NB4 (cell line): ENCODE data around the gene CALML3.

Experiments
- DNase-seq: peaks from one replicate; pipeline ENCODE4 v3.0.0; 2010; ENCODE audit warnings: low read depth
- H3K4me3 ChIP-seq: one replicate; pipeline ENCODE4 v1.5.1; 2011; ENCODE audit warnings: mild to moderate bottlenecking, low read depth, low read length, moderate library complexity
- CTCF ChIP-seq: IDR thresholded peaks from one replicate; pipeline ENCODE4 v1.5.1; 2012; ENCODE audit warnings: low read depth, low read length
- MAX ChIP-seq: IDR thresholded peaks from 2 replicates; pipeline ENCODE4 v1.6.1; 2011; ENCODE audit warnings: low read depth, low read length
- MYC ChIP-seq: IDR thresholded peaks from 2 replicates; pipeline ENCODE4 v1.6.1; 2011; ENCODE audit warnings: low read depth, low read length
- POLR2A ChIP-seq: IDR thresholded peaks from 2 replicates; pipeline ENCODE4 v1.6.1; 2011; ENCODE audit warnings: mild to moderate bottlenecking; ENCODE audit not compliant: insufficient read length; ENCODE audit errors: extremely low read depth

CALML3 gene

GRCh38 chr10:5550621-5551530 lies 26.1 kb downstream of the CALML3 start:
- no peak for TF ChIP-seq POLR2A
- TF ChIP-seq MAX: no peak
- no peak for TF ChIP-seq CTCF
- TF ChIP-seq MYC: no peak
- H3K4me3 ChIP-seq: no peak overlapping the region
- peak; percentile 73 for DNase-seq

- no peak overlapping the region for H3K4me3 ChIP-seq
- TF ChIP-seq POLR2A (no peak), MYC (peak; percentile 24; the same call in 1 of the 2 replicates)
- DNase-seq: peak; percentile 93
Observed at GRCh38 chr10:5551531-5552375, 27.0 kb downstream of the CALML3 start.

GRCh38 chr10:5552376-5553321 lies 27.9 kb downstream of the CALML3 start:
- no peak for DNase-seq
- H3K4me3 ChIP-seq: peak overlapping the region; percentile 32
- TF ChIP-seq POLR2A: no peak
- TF ChIP-seq MAX: no peak
- TF ChIP-seq MYC: no peak
- no peak for TF ChIP-seq CTCF

GRCh38 chr10:5553400-5554170 lies 28.8 kb downstream of the CALML3 start:
- TF ChIP-seq CTCF (no peak), MYC (no peak), MAX (no peak), POLR2A (no peak)
- H3K4me3 ChIP-seq: no peak overlapping the region
- no peak for DNase-seq

GRCh38 chr10:5555021-5555510 lies 30.3 kb downstream of the CALML3 start:
- no peak for DNase-seq
- no peak for TF ChIP-seq POLR2A
- TF ChIP-seq MAX: no peak
- TF ChIP-seq MYC: no peak
- no peak for TF ChIP-seq CTCF
- H3K4me3 ChIP-seq: no peak overlapping the region
